LNCAP (cell line): ENCODE measurements around the gene UBE2H.

ENCODE experiments used
- CTCF ChIP-seq: fragments of 450-650 bp; IDR thresholded peaks from 2 replicates; pipeline ENCODE4 v1.5.1; 2017; ENCODE audit warnings: mild to moderate bottlenecking

UBE2H gene

GRCh38 chr7:129862682-129863081 lies 90.1 kb downstream of the UBE2H start:
- TF ChIP-seq CTCF: no peak

GRCh38 chr7:129859183-129859582 lies 93.6 kb downstream of the UBE2H start:
- no peak for TF ChIP-seq CTCF

- no peak for TF ChIP-seq CTCF
These were observed 94.3 kb downstream of the UBE2H start for GRCh38 chr7:129858490-129858889.

GRCh38 chr7:129857313-129857712 lies 95.4 kb downstream of the UBE2H start:
- TF ChIP-seq CTCF: no peak

GRCh38 chr7:129855935-129856717 lies 96.6 kb downstream of the UBE2H start:
- no peak for TF ChIP-seq CTCF

- TF ChIP-seq CTCF: no peak
These were observed 97.5 kb downstream of the UBE2H start for GRCh38 chr7:129855234-129855673.

GRCh38 chr7:129854401-129854800 lies 98.4 kb downstream of the UBE2H start:
- TF ChIP-seq CTCF: no peak
